Kidney capillary endothelial cell (primary cell): ENCODE data around the gene C16orf90.
"Not testable (repeated sequence)": the region's sequence is repeated elsewhere in the genome, so short reads cannot be mapped to it uniquely, and the experiment has no call there.

Experiments
- DNase-seq: peaks from one replicate; pipeline ENCODE4 v3.0.0-alpha.2; 2018; ENCODE audit warnings: low spot score

C16orf90 gene

GRCh38 chr16:3482659-3483241 is 12.5 kb downstream of the C16orf90 start:
- DNase-seq, result no peak

- no peak for DNase-seq
Measured at GRCh38 chr16:3481696-3482658, 13.3 kb downstream of the C16orf90 start.

- DNase-seq, result no peak
Measured at GRCh38 chr16:3480901-3481695, 14.2 kb downstream of the C16orf90 start.

GRCh38 chr16:3479654-3480216 is 15.6 kb downstream of the C16orf90 start:
- DNase-seq, result no peak

DNA sequence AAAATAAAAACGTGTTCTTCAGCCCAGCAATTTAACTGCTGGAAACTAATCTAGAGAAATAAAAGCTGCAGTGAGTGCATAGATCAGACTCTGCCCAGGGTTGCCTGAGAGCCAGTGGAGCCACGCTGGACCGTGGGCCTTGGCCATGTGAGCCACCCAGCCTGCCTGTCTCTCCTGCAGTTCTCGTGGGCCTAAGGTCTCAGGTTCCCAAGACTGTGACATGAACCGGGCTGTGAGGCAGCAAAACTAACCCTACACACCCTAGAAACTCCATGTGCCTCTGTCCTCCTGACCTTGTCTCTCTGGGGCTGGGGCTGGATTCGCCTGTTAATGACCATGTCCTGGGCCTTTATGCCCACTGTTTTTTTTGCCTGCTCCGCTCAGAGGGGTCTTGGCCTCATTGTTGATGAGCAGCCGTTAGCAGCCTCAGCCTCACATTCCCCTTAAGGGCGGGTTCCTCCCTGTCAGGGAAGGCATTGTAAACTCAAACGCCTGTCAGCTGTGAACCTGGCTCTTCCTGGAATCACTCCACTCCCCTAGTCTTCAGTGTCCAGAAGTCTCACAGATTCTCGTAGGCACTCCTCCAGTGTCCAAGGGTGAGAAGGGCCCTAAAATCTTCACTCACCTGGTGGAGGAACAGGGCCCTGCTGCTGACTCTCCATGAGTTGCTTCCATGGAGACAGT is 16.9 kb downstream of the C16orf90 start:
- DNase-seq, result no peak

DNA sequence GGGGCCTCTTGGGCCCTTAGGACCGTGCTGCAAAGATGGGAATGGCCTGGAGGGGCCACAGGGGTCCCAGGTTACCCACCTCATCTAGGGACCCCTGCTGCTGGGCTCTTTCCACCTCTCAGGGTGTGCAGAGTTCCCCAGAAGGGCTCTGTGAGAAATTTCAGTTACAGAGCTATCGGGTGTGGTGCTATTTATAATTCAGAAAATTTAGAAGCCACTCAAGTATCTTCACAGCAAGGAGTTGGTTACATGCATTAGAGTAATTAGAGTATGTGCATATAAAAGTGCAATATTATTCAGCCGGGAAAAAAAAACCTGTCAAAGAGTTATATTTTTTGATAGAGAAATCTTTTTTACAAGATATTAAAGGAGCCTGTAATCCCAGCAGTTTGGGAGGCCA is 18.9 kb downstream of the C16orf90 start:
- no peak for DNase-seq

DNA sequence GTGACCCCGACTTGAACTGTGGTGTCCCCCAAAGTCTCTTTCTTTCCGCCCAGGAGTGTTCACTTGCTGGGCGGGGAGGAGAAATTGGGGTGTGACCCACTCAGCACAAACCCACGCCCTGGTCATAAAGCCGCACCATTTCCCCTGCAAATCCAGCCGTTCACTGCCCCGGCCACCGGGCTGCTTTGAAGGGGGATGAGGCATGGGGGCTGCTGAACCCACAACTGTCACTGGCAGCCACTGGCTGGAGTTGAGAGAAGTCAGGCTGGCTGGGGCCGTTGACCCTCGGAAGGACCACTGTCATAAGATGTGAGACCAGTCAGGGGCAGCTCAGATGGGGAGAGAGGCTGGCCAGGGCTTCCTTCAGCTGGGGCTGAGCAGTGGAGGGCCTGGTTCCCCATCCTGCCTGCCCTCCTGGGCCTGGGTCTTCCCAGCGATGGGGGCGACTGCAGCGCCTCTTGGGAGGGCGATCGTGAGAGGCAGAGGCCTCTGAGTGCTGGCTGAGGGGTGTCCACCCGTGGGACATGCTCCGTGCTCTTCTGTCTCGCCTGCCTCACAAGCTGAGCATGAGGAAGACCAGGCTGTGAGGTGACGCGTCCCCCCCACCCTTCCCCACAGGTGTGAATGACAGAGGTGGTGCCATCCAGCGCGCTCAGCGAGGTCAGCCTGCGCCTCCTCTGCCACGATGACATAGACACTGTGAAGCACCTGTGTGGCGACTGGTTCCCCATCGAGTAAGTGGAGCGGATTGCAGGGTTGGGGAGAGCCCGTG is 19.5 kb downstream of the C16orf90 start:
- no peak for DNase-seq

DNA sequence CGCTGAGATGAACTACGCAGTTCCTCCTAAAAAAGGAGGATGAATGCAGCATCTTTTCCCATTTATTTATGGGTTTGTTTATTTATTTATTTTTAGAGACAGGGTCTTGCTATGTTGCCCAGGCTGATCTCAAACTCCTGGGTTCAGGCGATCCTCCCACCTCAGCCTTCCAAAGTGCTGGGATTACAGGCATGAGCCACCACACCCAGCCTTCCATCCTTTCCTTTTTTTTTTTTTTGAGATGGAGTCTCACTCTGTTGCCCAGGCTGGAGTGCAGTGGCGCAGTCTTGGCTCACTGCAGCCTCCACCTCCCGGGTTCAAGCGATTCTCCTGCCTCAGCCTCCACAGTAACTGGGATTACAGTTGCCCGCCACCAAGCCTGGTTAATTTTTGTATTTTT is 20.4 kb downstream of the C16orf90 start:
- not testable (repeated sequence) for DNase-seq

DNA sequence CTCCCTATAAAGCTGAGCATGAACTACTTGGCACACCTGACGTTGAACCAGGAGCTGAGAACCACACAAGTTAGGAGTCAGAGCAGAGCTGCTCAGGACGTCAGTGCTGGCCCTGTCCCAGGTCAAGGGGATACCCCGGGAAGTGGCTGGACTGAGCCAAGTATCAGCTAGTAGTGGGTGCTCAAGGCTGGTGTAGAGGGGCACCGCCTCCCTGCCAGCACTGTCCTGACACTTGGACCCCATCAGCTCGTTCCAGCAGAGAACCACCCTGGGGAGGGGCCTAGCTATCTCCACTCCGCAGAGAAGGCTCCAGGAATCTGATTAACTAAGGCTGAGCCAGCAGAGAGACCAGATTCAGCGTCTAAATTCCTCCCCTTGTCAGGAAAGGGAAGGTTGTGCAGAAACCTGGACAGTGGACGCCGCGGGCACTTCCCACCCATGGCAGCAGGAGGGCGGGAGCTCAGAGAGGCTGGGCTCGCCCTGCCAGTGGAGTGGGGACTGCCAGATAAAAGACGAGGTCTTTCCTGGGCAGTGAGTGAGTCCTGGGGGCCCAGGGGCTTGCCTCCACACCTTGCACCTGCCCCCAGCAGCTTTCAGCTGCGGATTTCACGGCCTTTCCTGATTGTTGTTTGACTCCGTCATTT is 21.0 kb downstream of the C16orf90 start:
- no peak for DNase-seq

DNA sequence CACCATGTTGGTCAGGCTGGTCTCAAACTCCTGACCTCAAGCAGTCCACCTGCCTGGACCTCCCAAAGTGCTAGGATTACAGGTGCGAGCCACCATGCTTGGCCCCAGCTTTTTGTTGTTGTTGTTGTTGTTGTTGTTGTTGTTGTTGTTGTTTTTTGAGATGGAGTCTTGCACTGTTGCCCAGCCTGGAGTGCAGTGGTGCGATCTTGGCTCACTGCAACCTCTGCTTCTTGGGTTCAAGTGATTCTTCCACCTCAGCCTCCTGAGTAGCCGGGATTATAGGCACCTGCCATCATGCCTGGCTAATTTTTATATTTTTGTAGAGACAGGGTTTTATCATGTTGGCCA is 21.7 kb downstream of the C16orf90 start:
- not testable (repeated sequence) for DNase-seq

DNA sequence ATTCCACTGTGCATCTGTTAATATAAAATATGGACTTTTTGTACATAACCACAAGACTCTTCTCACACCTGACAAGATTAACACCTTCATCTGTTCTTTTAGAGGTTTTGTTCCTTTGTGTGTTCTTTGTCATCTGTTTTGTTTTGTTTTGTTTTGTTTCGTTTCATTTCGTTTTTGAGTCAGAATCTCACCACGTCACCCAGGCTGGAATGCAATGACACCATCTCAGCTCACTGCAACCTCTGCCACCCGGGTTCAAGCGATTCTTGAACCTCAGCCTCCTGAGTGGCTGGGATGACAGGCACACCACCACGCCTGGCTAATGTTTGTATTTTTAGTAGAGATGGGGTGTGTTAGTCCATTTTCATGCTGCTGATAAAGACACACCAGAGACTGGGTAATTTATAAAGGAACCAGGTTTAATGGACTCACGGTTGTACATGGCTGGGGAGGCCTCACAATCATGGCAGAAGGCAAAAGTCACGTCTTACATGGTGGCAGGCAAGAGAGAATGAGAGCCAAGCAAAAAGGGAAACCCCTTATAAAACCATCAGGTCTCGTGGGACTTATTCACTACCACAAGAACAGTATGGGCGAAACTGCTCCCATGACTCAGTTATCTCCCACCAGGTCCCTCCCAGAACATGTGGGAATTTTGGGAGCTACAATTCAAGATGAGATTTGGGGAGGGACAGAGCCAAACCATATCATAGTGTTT is 22.3 kb downstream of the C16orf90 start:
- no peak for DNase-seq

DNA sequence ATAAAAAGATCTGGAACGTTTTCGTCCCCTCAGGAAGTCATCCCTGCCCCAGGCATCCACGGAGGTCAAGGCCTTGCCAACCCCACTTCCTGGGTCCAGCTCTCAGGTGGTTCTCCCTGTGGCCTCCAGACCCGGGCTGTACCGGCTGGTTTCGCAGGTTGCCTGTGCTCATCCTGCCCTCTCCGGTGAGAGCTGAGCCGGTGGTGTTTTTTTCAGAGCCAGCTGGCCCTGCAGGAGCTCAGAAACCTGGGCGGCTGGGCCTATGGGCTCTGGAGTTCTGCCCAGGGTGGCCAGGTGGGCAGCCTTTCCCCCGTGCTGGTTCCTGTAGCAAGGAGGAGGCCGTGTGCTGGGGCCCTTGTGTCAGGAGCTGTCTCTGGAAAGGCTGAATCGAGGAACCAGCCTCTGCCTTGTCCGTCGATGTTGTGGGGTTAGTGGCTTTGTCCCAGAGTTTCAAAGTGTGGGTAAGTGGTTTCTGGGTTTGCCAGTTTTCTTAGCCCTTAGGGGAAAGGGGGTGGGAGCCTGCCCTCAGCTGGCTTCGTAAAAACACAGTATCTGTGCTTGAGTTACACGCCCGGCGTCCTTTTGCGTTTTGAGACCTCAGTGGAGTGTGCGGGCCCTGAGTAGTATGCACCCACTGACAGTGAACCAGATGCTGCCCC is 23.6 kb downstream of the C16orf90 start:
- DNase-seq, result no peak

DNA sequence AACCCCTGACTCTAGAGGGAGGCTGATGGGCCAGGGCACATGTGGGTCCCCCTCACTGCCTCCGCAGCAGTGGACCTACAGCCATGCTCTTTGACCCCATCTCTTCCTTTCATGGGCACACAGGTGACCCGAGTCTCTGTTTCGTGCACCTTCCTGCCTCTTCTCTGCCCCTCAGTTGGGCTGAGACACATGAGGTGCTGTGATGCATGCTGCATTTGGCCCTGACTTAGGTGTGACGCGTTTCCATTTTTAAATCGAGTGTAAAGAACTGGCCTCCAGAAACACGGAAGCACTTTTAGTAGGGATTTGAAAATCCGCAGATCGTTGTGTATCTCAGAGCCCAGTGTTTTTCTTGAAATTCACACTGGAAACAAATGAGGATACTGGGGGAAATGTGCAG is 24.6 kb downstream of the C16orf90 start:
- no peak for DNase-seq

DNA sequence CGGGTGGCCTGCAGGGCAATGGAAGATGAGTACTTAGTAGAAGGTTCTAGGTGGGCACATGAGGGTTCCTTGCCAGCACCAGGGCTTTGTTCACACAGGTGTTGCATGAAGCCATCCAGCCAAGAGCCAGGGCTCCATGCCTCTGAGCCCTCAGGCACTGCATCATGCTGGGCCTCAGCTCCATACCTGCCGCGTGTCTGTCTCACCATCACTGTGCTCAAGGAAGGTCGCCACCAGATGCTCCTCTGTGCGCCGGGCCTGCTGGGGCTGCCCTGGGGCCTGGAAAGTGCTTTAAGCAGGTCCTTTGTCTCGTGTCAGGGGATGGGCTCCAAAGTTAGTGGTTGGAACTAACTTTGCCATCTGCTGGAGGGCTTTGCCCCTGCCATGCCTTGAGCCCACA is 25.6 kb downstream of the C16orf90 start:
- DNase-seq, result no peak

- DNase-seq, result no peak
Measured at GRCh38 chr16:3468501-3468900, 26.8 kb downstream of the C16orf90 start.

DNA sequence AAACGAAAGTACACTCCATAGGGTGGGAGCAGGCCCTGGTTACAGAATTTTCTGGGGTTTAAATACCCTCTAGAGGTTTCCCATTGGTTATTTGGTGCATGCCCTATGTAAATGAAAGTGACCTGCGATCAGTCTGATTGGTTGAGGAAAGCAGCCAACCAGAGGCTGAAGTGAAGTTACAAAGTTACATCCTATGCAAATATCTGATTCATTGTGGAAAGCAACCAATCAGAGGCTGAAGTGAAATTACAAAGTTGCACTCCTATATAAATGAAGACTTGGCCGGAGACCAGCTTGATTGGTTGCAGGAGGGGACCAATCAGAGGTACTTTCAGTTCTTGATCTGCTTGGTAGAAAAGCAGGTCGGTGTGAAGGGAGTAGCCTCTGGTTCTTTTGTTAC is 27.4 kb downstream of the C16orf90 start:
- DNase-seq, result no peak

GRCh38 chr16:3467182-3467581 is 28.1 kb downstream of the C16orf90 start:
- no peak for DNase-seq

GRCh38 chr16:3465911-3466584 is 29.2 kb downstream of the C16orf90 start:
- no peak for DNase-seq

GRCh38 chr16:3465301-3465700 is 30.0 kb downstream of the C16orf90 start:
- DNase-seq, result no peak
